Mesendoderm (in vitro differentiated cells): Measurements from ENCODE around the gene EPAS1.

Experiments
- DNase-seq: peaks from one replicate; pipeline ENCODE4 v3.0.0; 2013
- H2AK5ac ChIP-seq: 2 replicates; pipeline ENCODE4 v1.6.1; 2013; ENCODE audit warnings: low read length, inconsistent platforms
- H2BK120ac ChIP-seq: 2 replicates; pipeline ENCODE4 v1.6.1; 2013; ENCODE audit warnings: low read depth, mild to moderate bottlenecking, low read length, moderate library complexity, mixed read lengths
- H2BK15ac ChIP-seq: replicated peaks from 2 replicates; pipeline ENCODE4 v1.6.1; 2013; ENCODE audit warnings: low read depth, mild to moderate bottlenecking, moderate library complexity
- H2BK5ac ChIP-seq: 2 replicates; pipeline ENCODE4 v1.6.1; 2013; ENCODE audit warnings: low read length, inconsistent platforms
- H3K18ac ChIP-seq: 2 replicates; pipeline ENCODE4 v1.6.1; 2013; ENCODE audit warnings: mild to moderate bottlenecking, low read length, mixed read lengths
- H3K23ac ChIP-seq: one replicate; pipeline ENCODE4 v1.6.1; 2013; ENCODE audit warnings: low read length
- H3K27ac ChIP-seq: 2 replicates; pipeline ENCODE4 v1.5.1; 2013; ENCODE audit warnings: low read depth, mild to moderate bottlenecking, inconsistent platforms, low read length, moderate library complexity
- H3K27me3 ChIP-seq: 2 replicates; pipeline ENCODE4 v1.6.1; 2013; ENCODE audit warnings: low read length, control low read depth, mild to moderate bottlenecking, inconsistent platforms; ENCODE audit not compliant: insufficient read depth, poor library complexity
- H3K36me3 ChIP-seq: 2 replicates; pipeline ENCODE4 v1.6.1; 2013; ENCODE audit warnings: low read length, inconsistent platforms; ENCODE audit not compliant: control insufficient read depth, insufficient read depth
- H3K4ac ChIP-seq: one replicate; pipeline ENCODE4 v1.6.1; 2013; ENCODE audit warnings: low read depth, mild to moderate bottlenecking, low read length, moderate library complexity
- H3K4me1 ChIP-seq: 2 replicates; pipeline ENCODE4 v1.6.1; 2013; ENCODE audit warnings: low read depth, low read length, inconsistent platforms; ENCODE audit not compliant: control insufficient read depth
- H3K4me2 ChIP-seq: 2 replicates; pipeline ENCODE4 v1.6.1; 2013; ENCODE audit warnings: low read length
- H3K4me3 ChIP-seq: 2 replicates; pipeline ENCODE4 v1.5.1; 2013; ENCODE audit warnings: mild to moderate bottlenecking, low read length
- H3K56ac ChIP-seq: one replicate; pipeline ENCODE4 v1.6.1; 2013; ENCODE audit warnings: low read length
- H3K79me1 ChIP-seq: 2 replicates; pipeline ENCODE4 v1.6.1; 2013; ENCODE audit warnings: low read length, inconsistent platforms
- H3K79me2 ChIP-seq: 2 replicates; pipeline ENCODE4 v1.6.1; 2013; ENCODE audit warnings: mild to moderate bottlenecking, low read length; ENCODE audit not compliant: control insufficient read depth, insufficient read depth
- H3K9ac ChIP-seq: 2 replicates; pipeline ENCODE4 v1.6.1; 2013; ENCODE audit warnings: low read length, inconsistent platforms
- H4K5ac ChIP-seq: one replicate; pipeline ENCODE4 v1.6.1; 2013; ENCODE audit warnings: low read length
- H4K8ac ChIP-seq: one replicate; pipeline ENCODE4 v1.6.1; 2013; ENCODE audit warnings: low read depth, mild to moderate bottlenecking, control low read depth, low read length, moderate library complexity
- WGBS: extraction: QIAGEN DNeasy Blood & Tissue Kit; methylation state at CpG from one replicate; pipeline ENCODE4 v1.1.7; 2013; ENCODE audit warnings: low lambda C conversion rate, missing lambda C conversion rate; ENCODE audit not compliant: insufficient coverage; ENCODE audit errors: extremely low coverage; 5-methylcytosine and 5-hydroxymethylcytosine counted together

Gene EPAS1

GRCh38 chr2:46378616-46379015 lies 81.4 kb downstream of the EPAS1 start:
- no peak overlapping the region for H3K4me3 ChIP-seq

GRCh38 chr2:46379213-46380037 lies 82.2 kb downstream of the EPAS1 start:
- Histone ChIP-seq H3K4ac (no peak overlapping the region), H3K56ac (no peak overlapping the region), H2BK15ac (no peak overlapping the region), H3K27ac (no peak overlapping the region), H4K5ac (no peak overlapping the region), H2BK120ac (no peak overlapping the region), H3K27me3 (no peaks in the 10 kb centered on the region), H2BK5ac (no peak overlapping the region), H4K8ac (no peak overlapping the region), H3K79me1 (no peaks in the 10 kb centered on the region), H3K4me3 (no peak overlapping the region), H3K23ac (no peak overlapping the region), H3K18ac (no peak overlapping the region), H3K4me1 (no peaks in the 10 kb centered on the region), H3K4me2 (no peak overlapping the region), H3K79me2 (no peaks in the 10 kb centered on the region), H2AK5ac (no peak overlapping the region), H3K9ac (no peak overlapping the region), H3K36me3 (no peaks in the 10 kb centered on the region)
- WGBS, result no CpG with 5 or more reads among the region's 9 CpGs
- no peak for DNase-seq

More at GRCh38 chr2:46378616-46379015, 81.4 kb downstream of the EPAS1 start:
- no peak overlapping the region for H3K9ac ChIP-seq
- no peaks in the 10 kb centered on the region for H3K4me1 ChIP-seq
- no peak overlapping the region for H2BK120ac ChIP-seq
- H2BK15ac ChIP-seq, result no peak overlapping the region
- no CpG with 5 or more reads among the region's 3 CpGs for WGBS
- H3K27ac ChIP-seq, result no peak overlapping the region
- H3K4ac ChIP-seq, result no peak overlapping the region
- H3K18ac ChIP-seq, result no peak overlapping the region
- no peak overlapping the region for H3K23ac ChIP-seq
- no peak overlapping the region for H3K4me2 ChIP-seq
- no peak overlapping the region for H2BK5ac ChIP-seq
- no peaks in the 10 kb centered on the region for H3K79me1 ChIP-seq
- H3K56ac ChIP-seq, result no peak overlapping the region
- H4K8ac ChIP-seq, result no peak overlapping the region
- no peaks in the 10 kb centered on the region for H3K79me2 ChIP-seq
- H4K5ac ChIP-seq, result no peak overlapping the region
- no peaks in the 10 kb centered on the region for H3K36me3 ChIP-seq
- DNase-seq, result no peak
- no peaks in the 10 kb centered on the region for H3K27me3 ChIP-seq
- no peak overlapping the region for H2AK5ac ChIP-seq

- no peaks in the 10 kb centered on the region for H3K79me2 ChIP-seq
- H2BK15ac ChIP-seq, result no peak overlapping the region
- no CpG with 5 or more reads among the region's 22 CpGs for WGBS
- no peak overlapping the region for H3K4me2 ChIP-seq
- H4K8ac ChIP-seq, result no peak overlapping the region
- H3K27ac ChIP-seq, result no peak overlapping the region
- DNase-seq, result no peak
- no peak overlapping the region for H3K18ac ChIP-seq
- no peaks in the 10 kb centered on the region for H3K4me1 ChIP-seq
- H2BK120ac ChIP-seq, result no peak overlapping the region
- H3K36me3 ChIP-seq, result no peaks in the 10 kb centered on the region
- no peak overlapping the region for H3K4me3 ChIP-seq
- no peak overlapping the region for H3K23ac ChIP-seq
- no peak overlapping the region for H3K4ac ChIP-seq
- H2BK5ac ChIP-seq, result no peak overlapping the region
- H3K56ac ChIP-seq, result no peak overlapping the region
- no peaks in the 10 kb centered on the region for H3K27me3 ChIP-seq
- H3K9ac ChIP-seq, result no peak overlapping the region
- no peak overlapping the region for H2AK5ac ChIP-seq
- no peaks in the 10 kb centered on the region for H3K79me1 ChIP-seq
- no peak overlapping the region for H4K5ac ChIP-seq
Observed at GRCh38 chr2:46380038-46380940, 83.1 kb downstream of the EPAS1 start.

- no CpG with 5 or more reads among the region's 8 CpGs for WGBS
- H3K27me3 ChIP-seq, result no peaks in the 10 kb centered on the region
- H3K79me1 ChIP-seq, result no peaks in the 10 kb centered on the region
- H3K4me2 ChIP-seq, result no peak overlapping the region
- no peak overlapping the region for H4K8ac ChIP-seq
- no peak overlapping the region for H3K18ac ChIP-seq
- H3K56ac ChIP-seq, result no peak overlapping the region
- no peak overlapping the region for H2AK5ac ChIP-seq
- no peak overlapping the region for H3K27ac ChIP-seq
- no peaks in the 10 kb centered on the region for H3K79me2 ChIP-seq
- no peaks in the 10 kb centered on the region for H3K36me3 ChIP-seq
- no peak overlapping the region for H2BK5ac ChIP-seq
- H4K5ac ChIP-seq, result no peak overlapping the region
- no peak for DNase-seq
- no peak overlapping the region for H3K9ac ChIP-seq
- H3K4ac ChIP-seq, result no peak overlapping the region
- no peaks in the 10 kb centered on the region for H3K4me1 ChIP-seq
- H3K23ac ChIP-seq, result no peak overlapping the region
- H2BK120ac ChIP-seq, result no peak overlapping the region
- no peak overlapping the region for H2BK15ac ChIP-seq
- H3K4me3 ChIP-seq, result no peak overlapping the region
Observed at GRCh38 chr2:46381263-46381849, 84.1 kb downstream of the EPAS1 start.

- no peak overlapping the region for H3K18ac ChIP-seq
- no peak overlapping the region for H4K8ac ChIP-seq
- no peak overlapping the region for H4K5ac ChIP-seq
- no peak overlapping the region for H3K4me3 ChIP-seq
- H2BK5ac ChIP-seq, result no peak overlapping the region
- no peak overlapping the region for H3K27ac ChIP-seq
- H3K79me1 ChIP-seq, result no peaks in the 10 kb centered on the region
- H3K4me1 ChIP-seq, result no peaks in the 10 kb centered on the region
- no peak overlapping the region for H2AK5ac ChIP-seq
- no peaks in the 10 kb centered on the region for H3K27me3 ChIP-seq
- H2BK120ac ChIP-seq, result no peak overlapping the region
- no peak overlapping the region for H3K23ac ChIP-seq
- H3K9ac ChIP-seq, result no peak overlapping the region
- H3K4ac ChIP-seq, result no peak overlapping the region
- H3K56ac ChIP-seq, result no peak overlapping the region
- WGBS, result no CpG with 5 or more reads among the region's 8 CpGs
- no peak for DNase-seq
- H3K36me3 ChIP-seq, result no peaks in the 10 kb centered on the region
- H3K79me2 ChIP-seq, result no peaks in the 10 kb centered on the region
- no peak overlapping the region for H3K4me2 ChIP-seq
- no peak overlapping the region for H2BK15ac ChIP-seq
Observed at GRCh38 chr2:46381871-46382270, 84.7 kb downstream of the EPAS1 start.
